Stimulated activated CD8-positive, alpha-beta memory T cell treated with anti-CD3 and anti-CD28 coated beads, Interleukin-15, amount 100 ng/mL, for 24 hours (primary cell): ENCODE data around the gene RABGAP1L.
"Not testable (repeated sequence)": the region's sequence is repeated elsewhere in the genome, so short reads cannot be mapped to it uniquely, and the experiment has no call there.

Source experiments
- DNase-seq: peaks from one replicate; pipeline ENCODE4 v3.0.0-alpha.2; 2020; ENCODE audit warnings: low read depth

RABGAP1L gene

DNA sequence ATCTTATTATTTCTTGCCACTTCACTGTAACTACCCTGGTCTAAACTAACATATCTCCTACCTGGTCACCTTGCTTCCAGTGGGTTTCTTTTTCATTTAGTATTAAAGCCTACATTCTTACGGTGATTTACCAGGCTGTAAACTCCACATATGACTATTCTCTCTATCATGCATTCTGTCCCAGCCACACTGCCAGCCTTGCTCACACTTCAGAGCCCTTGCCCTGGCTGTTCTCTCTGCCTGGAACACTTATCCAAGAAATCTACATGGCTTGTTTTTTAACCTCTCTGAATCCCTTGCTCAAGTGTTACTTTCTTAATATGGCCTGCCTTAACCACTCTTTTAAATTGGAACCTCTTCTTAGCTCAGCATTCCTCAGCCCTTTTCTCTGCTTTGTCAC is 501.2 kb downstream of the RABGAP1L start:
- DNase-seq, result no peak

DNA sequence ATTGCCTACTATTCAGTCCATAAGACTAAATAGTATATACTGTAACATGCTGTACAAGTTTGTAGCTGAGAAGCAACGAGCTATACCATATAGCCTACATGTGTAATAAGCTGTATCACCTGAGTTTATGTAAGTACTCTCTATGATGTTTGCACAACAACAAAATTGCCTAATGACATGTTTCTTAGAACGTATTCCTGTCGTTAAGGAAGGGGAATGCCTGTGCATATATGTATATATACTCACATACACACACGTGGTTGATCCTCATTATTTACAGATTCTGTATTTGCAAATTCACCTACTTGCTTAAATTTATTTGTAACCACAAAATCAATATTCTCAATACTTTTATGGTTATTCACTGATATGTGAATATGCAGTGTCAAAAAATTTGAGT is 504.0 kb downstream of the RABGAP1L start:
- DNase-seq, result no peak

DNA sequence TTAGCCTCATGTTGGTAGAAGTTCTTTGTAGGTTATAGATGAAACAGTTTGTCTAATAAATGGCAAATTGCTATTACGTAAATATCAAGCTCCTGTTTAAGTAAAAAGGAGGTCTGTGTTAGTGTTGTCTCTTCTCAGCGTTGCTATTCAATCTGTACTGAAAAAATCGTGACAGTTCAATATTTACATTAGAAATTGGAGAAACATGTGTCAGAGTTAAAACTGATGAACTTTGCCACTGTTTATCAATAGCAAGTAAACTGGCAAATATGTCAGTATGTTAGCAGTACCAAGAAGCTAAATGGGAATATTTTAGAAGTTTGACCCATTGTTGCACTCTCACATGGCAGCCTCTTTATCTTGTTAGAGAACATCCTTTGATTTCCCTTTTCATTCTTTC is 506.9 kb downstream of the RABGAP1L start:
- DNase-seq, result no peak

DNA sequence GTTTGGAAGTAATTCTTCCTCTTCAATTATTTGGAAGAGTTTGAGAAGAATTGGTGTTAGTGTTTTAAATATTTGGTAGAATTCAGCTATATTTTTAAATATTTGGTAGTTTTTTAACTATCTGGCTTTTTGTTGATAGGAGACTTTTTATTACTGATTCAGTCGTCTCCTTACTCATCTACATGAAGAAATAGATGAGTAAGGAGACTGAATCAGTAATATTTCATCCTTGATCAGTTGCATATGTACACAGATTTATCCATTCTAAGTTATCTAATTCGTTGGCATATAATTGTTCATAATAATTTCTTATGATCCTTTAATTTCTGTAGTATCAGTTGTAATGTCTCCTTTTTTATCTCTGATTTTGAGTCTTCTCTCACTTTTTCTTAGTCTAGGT is 512.5 kb downstream of the RABGAP1L start:
- DNase-seq, result no peak

DNA sequence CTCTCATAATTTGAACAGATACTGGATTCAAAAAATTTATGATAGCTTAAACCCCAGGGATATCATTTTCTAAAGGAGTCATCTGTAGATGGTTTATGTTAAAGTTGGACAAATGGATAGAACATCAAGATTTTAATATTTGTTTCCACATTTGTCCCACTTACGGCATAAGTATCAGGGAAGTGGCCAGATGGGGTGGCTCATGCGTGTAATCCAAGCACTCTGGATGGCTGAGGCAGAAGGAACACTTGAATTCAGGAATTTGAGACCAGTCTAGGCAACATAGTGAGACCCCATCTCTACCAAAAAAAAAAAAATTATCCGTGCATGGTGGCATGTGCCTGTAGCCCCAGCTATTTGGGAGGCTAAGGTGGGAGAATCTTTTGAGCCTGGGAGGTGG is 517.5 kb downstream of the RABGAP1L start:
- no peak for DNase-seq

DNA sequence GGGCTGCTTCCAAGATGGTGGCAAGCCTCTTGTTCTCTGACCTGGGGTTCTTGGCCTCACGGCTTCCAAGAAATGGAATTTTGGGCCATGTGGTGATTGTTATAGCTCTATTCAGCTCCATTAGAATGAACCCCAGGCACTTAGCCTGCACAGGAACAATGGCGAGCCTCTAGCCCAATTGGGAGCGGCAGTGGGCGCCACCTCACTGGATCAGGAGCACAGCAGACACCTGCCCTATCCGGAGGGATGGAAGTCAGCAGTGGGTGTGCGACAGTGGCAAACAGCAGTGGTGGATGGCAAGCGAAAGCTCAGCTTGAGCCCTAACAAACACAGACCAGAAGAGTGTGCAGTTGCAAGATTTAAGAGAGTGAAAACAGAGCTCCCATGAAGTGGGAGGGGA is 519.3 kb downstream of the RABGAP1L start:
- no peak for DNase-seq

DNA sequence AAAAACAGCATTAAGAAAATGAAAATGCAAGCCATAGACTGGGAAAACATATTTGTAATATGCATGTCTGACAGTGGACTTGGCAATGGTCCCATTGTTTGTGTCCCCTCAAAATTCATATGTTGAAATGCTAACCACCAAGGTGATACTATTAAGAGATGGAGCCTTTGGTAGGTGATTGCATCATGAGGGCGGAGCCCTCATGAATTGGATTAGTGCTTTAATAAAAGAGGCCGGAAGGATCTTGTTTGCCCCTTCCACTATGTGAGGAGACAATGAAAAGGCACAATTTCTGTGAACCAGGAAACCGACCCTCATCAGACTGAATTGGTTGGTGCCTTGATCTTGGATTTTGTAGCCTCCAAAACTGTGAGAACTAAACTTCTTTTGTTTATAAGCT is 520.8 kb downstream of the RABGAP1L start:
- no peak for DNase-seq

DNA sequence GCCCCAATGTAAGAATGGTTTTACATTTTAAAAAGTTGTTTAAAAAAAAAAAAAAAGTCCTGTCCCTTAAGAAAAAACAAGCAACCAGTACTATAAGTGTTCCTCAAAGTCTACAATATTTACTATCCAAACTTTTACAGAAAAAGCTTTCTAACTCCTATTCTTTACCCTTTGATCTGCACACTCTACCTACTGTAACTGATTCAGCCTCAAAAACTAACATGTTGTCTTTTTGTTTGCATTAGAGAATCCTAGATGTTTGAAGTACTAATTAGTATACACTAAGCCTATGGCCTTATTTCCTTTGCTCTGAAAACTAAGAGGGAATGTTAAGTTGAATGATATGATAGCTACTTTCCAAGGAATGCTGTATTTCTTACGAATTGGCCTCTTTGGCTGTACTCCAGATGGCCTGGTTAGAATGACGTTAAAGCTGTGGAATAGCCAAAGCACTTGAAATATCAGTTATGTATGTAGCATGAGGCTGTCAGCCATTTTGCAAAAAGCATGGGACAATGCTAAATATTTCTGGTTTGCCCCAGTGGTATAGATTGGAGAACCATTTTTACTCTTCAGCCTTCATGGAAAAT is 523.2 kb downstream of the RABGAP1L start:
- DNase-seq, result no peak

DNA sequence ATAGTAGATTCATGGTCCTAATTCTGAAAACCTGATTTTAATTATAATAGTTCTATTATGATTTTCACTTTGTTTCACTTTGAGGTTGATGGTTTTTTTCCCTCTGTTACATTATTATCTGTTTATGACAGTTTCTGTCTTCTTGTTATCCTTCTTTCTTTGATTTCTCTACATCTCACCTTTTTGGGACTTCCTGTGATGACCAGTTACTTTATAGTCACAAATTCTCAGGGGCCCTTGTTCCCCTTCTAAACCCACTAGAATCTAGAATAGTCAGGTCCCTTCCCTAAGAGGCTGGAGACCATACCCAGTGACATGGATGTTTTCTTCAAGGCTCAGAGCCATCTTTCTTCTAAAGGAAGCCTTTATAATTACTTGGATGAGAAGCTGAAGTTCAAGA is 526.9 kb downstream of the RABGAP1L start:
- no peak for DNase-seq

DNA sequence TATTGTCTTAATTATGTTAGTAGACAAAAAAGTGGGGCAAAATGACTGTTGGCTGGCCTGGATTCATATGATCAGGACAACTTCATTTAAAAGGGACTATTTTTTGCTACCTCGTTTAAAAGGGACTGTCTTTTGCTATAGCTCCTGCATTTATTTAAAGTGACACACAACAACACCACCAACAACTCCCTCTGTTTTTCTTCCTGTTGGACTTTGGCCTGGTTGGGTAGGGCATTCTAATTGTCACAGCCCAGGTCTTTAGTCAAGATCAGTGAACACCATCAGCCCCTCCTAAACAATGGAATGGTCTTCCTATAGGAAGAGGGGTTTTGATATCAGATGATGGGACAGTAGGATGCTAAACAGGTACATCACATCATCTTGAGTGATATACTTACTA is 530.2 kb downstream of the RABGAP1L start:
- no peak for DNase-seq

DNA sequence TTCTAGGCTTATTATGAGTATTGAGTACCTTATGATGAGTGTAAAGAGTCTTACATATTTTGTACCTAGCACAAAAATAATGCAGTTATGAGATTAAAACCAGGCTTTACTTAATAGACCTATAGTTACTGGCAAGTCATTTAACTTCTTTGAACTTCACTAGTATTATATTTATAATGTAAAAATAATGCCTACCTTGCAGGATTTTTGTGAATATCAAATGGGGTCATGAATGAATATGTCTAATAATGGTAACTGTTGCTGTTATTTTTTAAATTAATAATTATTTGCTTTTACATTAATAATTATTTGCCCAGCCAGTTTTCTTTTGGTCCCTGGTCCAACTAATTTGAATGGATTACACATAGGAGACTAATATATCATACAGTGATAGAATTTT is 530.9 kb downstream of the RABGAP1L start:
- DNase-seq, result no peak

DNA sequence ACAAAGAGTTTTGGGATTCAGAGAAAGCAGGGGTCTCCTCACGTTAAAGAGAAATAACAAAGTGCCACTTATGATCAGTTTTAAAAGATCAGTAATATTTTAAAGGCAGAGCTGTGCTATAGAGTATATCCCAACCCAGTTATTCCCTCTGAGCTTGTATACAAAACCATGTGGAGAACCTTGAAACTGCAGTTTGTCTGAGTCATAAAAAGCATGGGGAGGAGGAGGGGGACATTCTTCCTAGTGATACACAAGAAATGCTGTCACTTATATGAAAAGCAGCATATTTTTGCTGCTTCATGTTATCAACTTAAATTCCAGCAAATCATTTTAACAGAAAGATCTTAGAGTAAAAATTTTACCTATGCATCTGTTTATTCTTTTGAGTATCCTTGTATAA is 533.0 kb downstream of the RABGAP1L start:
- no peak for DNase-seq

DNA sequence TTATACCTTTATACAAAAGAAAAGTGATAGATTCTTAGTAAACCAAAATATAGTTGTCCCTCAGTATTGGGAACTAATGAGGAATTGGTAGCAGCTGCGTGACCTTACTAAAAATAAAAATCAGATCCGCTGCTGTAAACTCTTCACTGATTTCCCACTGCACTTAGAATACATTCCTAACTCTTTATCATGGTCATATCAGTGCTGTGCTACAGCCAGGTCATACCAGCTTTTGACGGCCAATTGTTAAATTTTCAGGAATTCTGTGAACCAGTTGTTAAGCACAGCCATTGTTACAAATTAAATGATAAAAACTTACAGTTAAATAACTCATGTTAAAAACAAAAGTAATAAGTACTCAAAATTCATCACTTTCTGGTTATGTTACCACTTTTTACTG is 533.8 kb downstream of the RABGAP1L start:
- DNase-seq, result no peak

DNA sequence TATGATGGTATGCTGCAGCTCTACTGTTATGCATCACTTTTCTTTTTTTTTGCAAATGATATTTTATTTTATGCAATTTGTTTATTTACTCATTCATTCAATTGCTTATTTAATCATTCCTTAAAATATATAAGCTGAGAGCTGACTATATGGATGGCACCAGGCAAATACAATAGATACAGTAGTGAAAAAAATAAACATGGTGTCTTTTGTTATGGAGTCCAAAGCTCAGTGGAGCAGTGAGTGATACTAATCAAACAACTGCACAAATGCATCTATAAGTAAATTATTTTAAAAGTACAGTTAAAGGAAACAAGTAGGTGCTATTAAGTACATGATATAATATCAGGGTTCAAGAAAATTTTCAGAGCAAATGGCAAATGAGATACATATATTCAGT is 534.2 kb downstream of the RABGAP1L start:
- DNase-seq, result not testable (repeated sequence)

DNA sequence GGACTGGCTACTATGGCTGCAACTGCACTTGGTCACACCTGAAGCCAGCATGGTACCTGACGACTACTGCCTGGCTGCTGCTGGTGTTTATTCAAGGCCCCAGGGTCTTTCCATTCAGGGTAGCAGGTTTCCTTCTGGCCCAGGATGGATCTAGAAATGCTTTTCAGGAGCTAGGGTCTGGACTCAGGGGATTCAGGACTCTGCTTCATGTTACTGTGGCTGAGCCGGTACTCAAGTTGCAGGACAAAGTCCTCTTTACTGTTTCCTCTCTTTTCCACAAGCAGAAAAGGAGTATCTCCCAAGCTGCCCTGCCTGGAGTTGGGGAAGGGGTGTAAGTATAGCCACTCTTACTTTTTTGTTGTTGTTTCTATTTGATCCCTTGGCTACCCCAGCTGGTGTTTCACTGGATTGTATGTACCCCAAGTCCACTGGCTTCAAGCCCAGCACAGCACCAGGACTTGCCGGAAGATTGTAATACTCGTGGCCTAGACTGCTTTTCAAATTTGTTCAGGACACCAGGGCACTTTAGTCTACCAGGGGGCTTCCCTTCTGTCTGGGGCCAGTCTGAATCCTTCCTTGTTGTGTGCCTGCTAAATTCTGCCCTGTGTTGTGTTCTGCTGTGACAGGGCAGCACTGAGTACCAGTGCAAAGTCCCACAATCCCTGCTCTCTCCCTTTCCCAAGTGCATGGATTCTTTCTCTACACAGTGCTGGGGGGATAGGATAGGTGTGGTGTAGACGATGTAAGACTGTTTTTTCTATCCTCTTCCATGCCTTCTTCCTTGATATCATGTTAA is 536.9 kb downstream of the RABGAP1L start:
- no peak for DNase-seq

DNA sequence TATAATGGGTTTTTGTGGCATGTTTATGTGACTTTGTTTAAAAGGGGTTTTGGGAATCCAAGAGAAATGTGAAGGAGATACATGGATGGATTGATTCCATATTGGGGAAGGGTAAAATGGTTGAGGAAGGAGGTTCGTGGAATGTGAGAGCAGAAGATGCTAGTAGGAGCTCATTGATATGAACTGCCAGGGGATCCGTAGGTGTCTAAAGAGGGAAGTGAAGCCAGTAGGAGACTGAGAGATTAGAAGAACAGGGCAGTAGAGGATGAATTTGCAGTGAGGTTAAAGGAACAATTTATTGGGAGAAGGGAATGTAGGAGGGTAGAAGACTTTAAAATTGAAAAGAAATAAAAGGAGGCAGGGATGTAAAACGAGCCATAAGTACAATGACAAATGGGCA is 541.0 kb downstream of the RABGAP1L start:
- no peak for DNase-seq

DNA sequence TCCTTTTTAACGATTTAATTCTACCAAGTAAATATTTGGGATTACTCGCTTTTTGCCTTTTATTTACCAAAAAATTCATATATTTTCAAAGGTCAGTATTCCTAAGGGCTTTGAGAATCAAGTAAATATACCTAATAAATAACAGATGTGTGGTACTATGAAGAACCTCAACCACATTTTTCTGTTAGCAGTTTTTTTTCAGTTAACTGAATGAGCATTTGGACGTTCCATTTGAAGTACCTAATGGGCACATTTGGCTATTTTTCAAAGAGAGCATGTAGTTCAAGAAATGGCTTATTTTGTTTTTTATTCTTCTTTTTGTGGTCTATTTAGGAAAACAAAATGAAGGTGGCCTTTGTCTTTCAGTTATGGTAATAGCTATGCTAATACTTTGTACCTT is 541.5 kb downstream of the RABGAP1L start:
- DNase-seq, result no peak

DNA sequence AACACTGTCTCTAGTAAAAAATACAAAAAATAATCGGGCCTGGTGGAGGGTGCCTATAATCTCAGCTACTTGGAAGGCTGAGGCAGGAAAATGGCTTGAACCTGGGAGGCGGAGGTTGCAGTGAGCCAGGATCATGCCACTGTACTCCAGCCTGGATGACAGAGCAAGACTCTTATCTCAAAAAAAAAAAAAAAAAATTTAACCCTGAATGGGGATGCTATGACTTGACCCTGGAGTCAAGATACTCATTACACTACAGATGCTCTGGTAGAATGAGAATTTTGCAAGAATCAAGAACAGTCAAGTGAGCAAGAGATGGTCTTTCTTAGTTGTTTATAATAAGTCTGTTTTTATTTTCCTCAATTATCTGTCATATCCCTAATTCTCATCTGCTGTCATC is 542.2 kb downstream of the RABGAP1L start:
- no peak for DNase-seq

DNA sequence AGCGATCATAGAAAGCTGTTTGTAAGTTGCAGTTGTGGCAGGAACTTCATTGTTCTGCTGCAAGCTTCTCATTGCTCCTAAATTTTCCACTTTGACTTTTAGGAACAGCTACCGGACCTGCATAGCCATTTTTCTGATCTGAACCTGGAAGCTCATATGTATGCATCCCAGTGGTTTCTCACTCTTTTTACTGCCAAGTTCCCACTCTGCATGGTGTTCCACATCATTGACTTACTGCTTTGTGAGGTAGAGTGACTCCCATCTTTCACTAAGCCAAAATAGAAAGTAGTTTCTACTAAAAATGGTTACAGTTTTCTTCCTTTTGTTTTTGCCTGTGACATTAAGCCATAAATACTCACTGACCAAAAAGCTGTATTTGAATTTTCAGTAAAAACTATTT is 542.7 kb downstream of the RABGAP1L start:
- no peak for DNase-seq

DNA sequence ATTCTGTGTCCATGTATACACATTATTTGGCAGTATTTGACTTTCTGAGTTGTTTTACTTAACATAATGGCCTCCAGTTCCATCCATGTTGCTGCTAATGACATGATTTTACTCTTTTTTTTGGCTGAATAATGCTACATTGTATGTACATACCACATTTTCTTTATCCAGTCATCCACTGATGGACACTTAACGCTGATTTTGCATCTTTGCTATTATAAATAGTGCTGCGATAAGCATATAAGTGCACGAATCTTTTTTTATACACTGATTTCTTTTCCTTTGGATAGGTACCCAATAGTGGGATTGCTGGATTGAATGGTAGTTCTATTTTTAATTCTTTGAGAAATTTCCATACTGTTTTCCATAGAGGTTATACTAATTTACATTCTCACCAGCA is 544.0 kb downstream of the RABGAP1L start:
- no peak for DNase-seq

DNA sequence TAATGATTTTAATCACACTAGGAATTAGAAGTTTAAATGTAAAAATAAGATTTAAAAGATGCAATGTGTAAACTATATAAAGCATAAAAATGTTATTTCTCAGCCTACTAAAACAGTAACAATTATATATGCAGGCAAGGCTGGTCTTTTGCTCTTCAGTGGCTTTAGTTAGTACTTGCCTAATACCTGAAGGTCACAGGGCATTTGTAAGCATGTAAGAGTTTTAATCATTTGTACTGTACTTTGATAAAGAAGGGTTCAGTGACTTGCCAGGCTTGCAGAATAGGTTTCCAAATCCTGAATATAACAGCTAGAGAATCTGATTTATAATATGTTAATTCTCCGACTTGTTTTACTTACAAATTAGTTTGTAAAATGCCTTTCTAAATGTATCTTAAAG is 545.0 kb downstream of the RABGAP1L start:
- DNase-seq, result no peak

DNA sequence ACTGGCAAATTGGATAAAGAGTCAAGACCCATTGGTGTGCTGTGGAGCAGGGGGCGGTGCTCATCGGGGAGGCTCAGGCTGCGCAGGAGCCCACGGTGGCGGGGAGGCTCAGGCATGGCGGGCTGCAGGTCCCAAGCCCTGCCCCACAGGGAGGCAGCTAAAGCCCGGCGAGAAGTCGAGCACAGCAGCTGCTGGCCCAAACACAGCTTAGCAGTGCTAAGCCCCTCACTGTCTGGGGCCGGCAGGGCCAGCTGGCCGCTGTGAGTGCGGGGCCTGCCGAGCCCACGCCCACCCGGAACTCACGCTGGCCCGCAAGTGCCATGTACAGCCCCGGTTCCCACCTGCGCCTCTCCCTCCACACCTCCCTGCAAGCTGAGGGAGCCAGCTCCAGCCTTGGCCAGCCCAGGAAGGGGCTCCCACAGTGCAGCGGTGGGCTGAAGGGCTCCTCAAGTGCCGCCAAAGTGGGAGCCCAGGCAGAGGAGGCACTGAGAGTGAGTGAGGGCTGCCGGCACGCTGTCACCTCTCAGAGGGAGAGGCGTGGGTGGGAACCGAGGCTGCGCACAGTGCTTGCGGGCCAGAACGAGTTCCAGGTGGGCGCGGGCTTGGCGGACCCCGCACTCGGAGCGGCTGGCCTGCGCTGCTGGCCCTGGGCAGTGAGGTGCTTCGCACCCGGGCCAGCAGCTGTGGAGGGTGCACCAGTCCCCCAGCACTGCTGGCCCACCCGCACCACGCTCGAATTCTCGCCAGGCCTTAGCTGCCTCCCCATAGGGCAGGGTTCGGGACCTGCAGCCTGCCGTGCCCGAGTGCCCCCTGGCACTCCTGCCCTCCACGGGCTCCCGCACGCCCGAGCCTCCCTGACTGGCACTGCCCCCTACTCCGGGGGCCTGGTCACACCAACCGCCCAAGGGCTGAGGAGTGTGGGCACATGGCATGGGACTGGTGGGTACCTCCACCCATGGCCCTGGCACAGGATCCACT is 551.8 kb downstream of the RABGAP1L start:
- no peak for DNase-seq

DNA sequence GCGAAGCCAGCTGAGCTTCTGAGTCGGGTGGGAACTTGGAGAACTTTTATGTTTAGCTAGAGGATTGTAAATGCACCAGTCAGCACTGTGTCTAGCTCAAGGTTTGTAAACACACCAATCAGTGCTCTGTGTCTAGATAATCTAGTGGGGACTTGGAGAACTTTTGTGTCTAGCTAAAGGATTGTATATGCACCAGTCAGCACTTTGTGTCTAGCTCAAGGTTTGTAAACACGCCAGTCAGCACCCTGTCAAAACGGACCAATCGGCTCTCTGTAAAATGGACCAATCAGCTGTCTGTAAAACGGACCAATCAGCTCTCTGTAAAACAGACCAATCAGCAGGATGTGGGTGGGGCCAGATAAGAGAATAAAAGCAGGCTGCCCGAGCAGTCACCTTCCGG is 552.5 kb downstream of the RABGAP1L start:
- not testable (repeated sequence) for DNase-seq
